Inferior parietal cortex (tissue), 1 donor: ENCODE results near the gene DISP3.
A peak's percentile ranks its signal among the peaks of the same experiment; 100 is the strongest.

ENCODE experiments used
- DNase-seq: peaks from one replicate; pipeline ENCODE4 v3.0.0-alpha.2; 2016; ENCODE audit errors: extremely low spot score

The DISP3 gene

GRCh38 chr1:11478571-11479374 lies at the start of gene DISP3:
DISP3 (plus strand) TSS chr1:11479155; CDS start chr1:11500993, 21,838 bp downstream.
- DNase-seq: peak; percentile 67

GRCh38 chr1:11429226-11429625 lies 49.7 kb upstream of the DISP3 start:
- DNase-seq: no peak

GRCh38 chr1:11429935-11430334 lies 49.0 kb upstream of the DISP3 start:
- no peak for DNase-seq

- no peak for DNase-seq
These were observed 46.9 kb upstream of the DISP3 start for GRCh38 chr1:11431941-11432507.

GRCh38 chr1:11432526-11432925 lies 46.4 kb upstream of the DISP3 start:
- DNase-seq: no peak

GRCh38 chr1:11434501-11434900 lies 44.5 kb upstream of the DISP3 start:
- no peak for DNase-seq

GRCh38 chr1:11434926-11435325 lies 44.0 kb upstream of the DISP3 start:
- DNase-seq: no peak

GRCh38 chr1:11438996-11439395 lies 40.0 kb upstream of the DISP3 start:
- no peak for DNase-seq

GRCh38 chr1:11441211-11441952 lies 37.6 kb upstream of the DISP3 start:
- no peak for DNase-seq

GRCh38 chr1:11443043-11443442 lies 35.9 kb upstream of the DISP3 start:
- no peak for DNase-seq

GRCh38 chr1:11443961-11444658 lies 34.8 kb upstream of the DISP3 start:
- DNase-seq: no peak

GRCh38 chr1:11444907-11445306 lies 34.0 kb upstream of the DISP3 start:
- no peak for DNase-seq

GRCh38 chr1:11447903-11448302 lies 31.1 kb upstream of the DISP3 start:
- no peak for DNase-seq

- no peak for DNase-seq
These were observed 30.4 kb upstream of the DISP3 start for GRCh38 chr1:11448373-11449099.

GRCh38 chr1:11449100-11449403 lies 29.9 kb upstream of the DISP3 start:
- DNase-seq: no peak

GRCh38 chr1:11450310-11450709 lies 28.6 kb upstream of the DISP3 start:
- DNase-seq: no peak

- DNase-seq: no peak
These were observed 25.0 kb upstream of the DISP3 start for GRCh38 chr1:11453742-11454491.

- DNase-seq: no peak
These were observed 22.9 kb upstream of the DISP3 start for GRCh38 chr1:11455967-11456570.

GRCh38 chr1:11456965-11457364 lies 22.0 kb upstream of the DISP3 start:
- DNase-seq: no peak

- peak; percentile 64 for DNase-seq
These were observed 20.1 kb upstream of the DISP3 start for GRCh38 chr1:11458811-11459275.
